Measurements from ENCODE around the gene PEAR1.

The PEAR1 gene

GRCh38 chr1:156959414-156959813, 65.9 kb downstream of the PEAR1 start:
- DNase-seq (ENCODE audit: low read depth in 1 of 2, low spot score in 1 of 2), result no peak

- no peak for DNase-seq (ENCODE audit: low read depth in 1 of 2, low spot score in 1 of 2)
Observed at GRCh38 chr1:156959925-156960324, 66.4 kb downstream of the PEAR1 start.

GRCh38 chr1:156961709-156962108, 68.2 kb downstream of the PEAR1 start:
- no peak for DNase-seq (ENCODE audit: low read depth in 1 of 2, low spot score in 1 of 2)

- peak in 1 of 2 donors; percentile 25 for DNase-seq (ENCODE audit: low read depth in 1 of 2, low spot score in 1 of 2)
Observed at GRCh38 chr1:156963621-156964020, 70.1 kb downstream of the PEAR1 start.

DNA sequence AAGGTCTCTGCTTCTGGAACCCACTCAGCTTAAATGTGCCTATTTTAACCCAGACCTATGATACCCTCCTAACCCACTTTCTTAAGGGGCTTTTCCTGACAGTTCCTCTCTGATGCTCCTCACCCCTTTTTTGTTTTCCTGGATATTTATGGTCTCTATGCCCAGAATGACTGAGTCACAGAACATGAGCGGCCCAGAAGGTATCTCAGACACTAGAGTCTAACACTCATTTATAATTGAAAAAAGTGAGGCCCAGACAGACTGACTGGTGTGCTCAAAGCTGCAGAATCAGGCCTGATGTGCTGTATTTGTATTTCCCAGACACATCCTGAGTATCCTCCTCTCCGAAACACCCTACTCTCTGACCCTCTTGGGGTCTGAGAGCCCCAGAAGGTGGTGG, 70.9 kb downstream of the PEAR1 start:
- no peak for DNase-seq (ENCODE audit: low read depth in 1 of 2, low spot score in 1 of 2)
